Right cardiac atrium (tissue), 5 donors: ENCODE measurements around the gene POLR3H. TPM values are rescaled to one million over a fixed set of nuclear protein-coding genes. Genes with fewer than 3 reads are reported as not detected.

Source experiments
- ATAC-seq, 2 donors: fragments of 200-7000 bp; cut with Tn5 transposase; one replicate each; pipeline versions ENCODE4 v1.8.0 to v1.9.1; 2020; ENCODE audit warnings: moderate library complexity in 2 of 2, mild to moderate bottlenecking in 1 of 2
- DNase-seq, 3 donors: peaks; one replicate each; pipeline ENCODE4 v3.0.0-alpha.2; 2020
- H3K27ac ChIP-seq: one replicate; pipeline ENCODE4 v1.5.1; 2013; ENCODE audit warnings: mild to moderate bottlenecking, low read length, control low read depth, moderate library complexity
- H3K27me3 ChIP-seq: one replicate; pipeline ENCODE4 v1.6.1; 2013; ENCODE audit not compliant: control insufficient read depth, insufficient read depth
- H3K4me1 ChIP-seq: one replicate; pipeline ENCODE4 v1.6.1; 2013; ENCODE audit warnings: low read length; ENCODE audit not compliant: control insufficient read depth, insufficient read depth
- H3K4me3 ChIP-seq: one replicate; pipeline ENCODE4 v1.5.1; 2013; ENCODE audit warnings: low read length, control low read depth
- H3K9me3 ChIP-seq: one replicate; pipeline ENCODE4 v1.6.1; 2013; ENCODE audit warnings: low read length; ENCODE audit not compliant: control insufficient read depth
- WGBS: extraction: QIAGEN DNeasy Blood & Tissue Kit; methylation state at CpG from one replicate; pipeline ENCODE4 v1.1.7; 2013; 5-methylcytosine and 5-hydroxymethylcytosine counted together
- intact Hi-C, 4 donors: fragments of 100-400 bp; cut with DNase I; formaldehyde crosslinking; loops; one replicate each; pipeline versions ENCODE4 v1.11.0 to v1.14.0; 2022 to 2023
- polyA plus RNA-seq: library from polyadenylated mRNA; stranded (reverse); fragments of 200-250 nt; gene quantifications from one replicate; pipeline ENCODE4 v1.2.3, GENCODE V29; 2013
- total RNA-seq, 4 donors: library from RNA; stranded (reverse); fragmentation: NEBNext Ultra II Directional; extraction: Animal tissue kit (Norgen Biotek cat#: 25700); gene quantifications; one replicate each; pipeline ENCODE4 v1.2.1, GENCODE V29; 2021
- donor health status: healthy with polysubstance abuse.
- donor health status: DM: no; HTN: yes; CAD: no.
- donor health status: DM: no; HTN: no; CAD: no.
- donor health status: DM: no; HTN: yes; CAD: no; lungs with severe emphysema.
- donor health status: DM: yes; HTN: yes; CAD: no.

POLR3H gene
- total and polyA plus RNA-seq, 5 donors: 21.0 to 26.7 (median 24.6) TPM

- no peaks in the 10 kb centered on the region for H3K27me3 ChIP-seq
- peak; percentile 4 for ATAC-seq
- peak overlapping the region; percentile 59 for H3K27ac ChIP-seq
- intact Hi-C loops: loop anchor here in 1 of 4 donors (5.0 kb wide), 1 partner anchor 125 kb away; no protein-coding TSS in a partner anchor
- H3K4me1 ChIP-seq: peaks cover 14% of the 10 kb centered on the region
- peak in 2 of 3 donors; percentile 81 to 83 for DNase-seq
- H3K9me3 ChIP-seq: no peaks in the 10 kb centered on the region
- no peak overlapping the region for H3K4me3 ChIP-seq
- 71% methylated on average over 32 of the region's 32 CpGs for WGBS
Measured at GRCh38 chr22:41526830-41527799, 17.2 kb downstream of the POLR3H start.

DNA sequence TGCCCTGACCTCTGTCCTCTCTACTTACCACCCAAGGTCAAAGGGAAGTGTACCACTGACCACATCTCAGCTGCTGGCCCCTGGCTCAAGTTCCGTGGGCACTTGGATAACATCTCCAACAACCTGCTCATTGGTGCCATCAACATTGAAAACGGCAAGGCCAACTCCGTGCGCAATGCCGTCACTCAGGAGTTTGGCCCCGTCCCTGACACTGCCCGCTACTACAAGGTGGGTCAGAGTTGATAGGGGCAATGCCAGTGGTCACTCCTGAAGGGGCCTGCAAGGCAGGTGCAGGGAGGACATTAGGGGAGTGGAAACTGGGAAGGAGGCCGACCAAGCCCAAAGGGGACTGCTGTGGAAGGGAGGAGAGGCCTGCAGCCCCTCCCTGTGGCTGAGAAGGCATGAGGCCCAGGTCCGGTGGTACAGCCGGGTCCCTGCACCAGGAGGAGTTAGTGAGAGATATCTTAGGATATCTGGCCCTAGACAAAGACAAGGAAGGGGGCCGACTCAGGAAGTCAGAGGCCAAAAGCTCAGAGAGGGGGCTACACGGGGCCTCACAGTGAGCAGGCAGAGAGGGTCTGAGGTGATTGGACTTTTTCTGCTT is 17.9 kb downstream of the POLR3H start:
- Histone ChIP-seq H3K27me3 (no peaks in the 10 kb centered on the region), H3K27ac (peak overlapping the region; percentile 59), H3K4me3 (no peak overlapping the region), H3K9me3 (no peaks in the 10 kb centered on the region), H3K4me1 (peaks cover 14% of the 10 kb centered on the region)
- DNase-seq (no peak), ATAC-seq (no peak)
- 67% methylated on average over 12 of the region's 12 CpGs for WGBS
- intact Hi-C loops: loop anchor here in 1 of 4 donors (5.0 kb wide), 1 partner anchor 124 kb away; no protein-coding TSS in a partner anchor

- WGBS: 79% methylated on average over 13 of the region's 13 CpGs
- Histone ChIP-seq H3K27ac (peak overlapping the region; percentile 13), H3K4me1 (peaks cover 14% of the 10 kb centered on the region), H3K27me3 (no peaks in the 10 kb centered on the region), H3K9me3 (no peaks in the 10 kb centered on the region), H3K4me3 (no peak overlapping the region)
- peak in 1 of 2 donors; percentile 1 for ATAC-seq
- DNase-seq: no peak
- intact Hi-C loops: loop anchor here in 1 of 4 donors (5.0 kb wide), 1 partner anchor 123 kb away; no protein-coding TSS in a partner anchor
Measured at GRCh38 chr22:41525450-41526225, 18.6 kb downstream of the POLR3H start.

DNA sequence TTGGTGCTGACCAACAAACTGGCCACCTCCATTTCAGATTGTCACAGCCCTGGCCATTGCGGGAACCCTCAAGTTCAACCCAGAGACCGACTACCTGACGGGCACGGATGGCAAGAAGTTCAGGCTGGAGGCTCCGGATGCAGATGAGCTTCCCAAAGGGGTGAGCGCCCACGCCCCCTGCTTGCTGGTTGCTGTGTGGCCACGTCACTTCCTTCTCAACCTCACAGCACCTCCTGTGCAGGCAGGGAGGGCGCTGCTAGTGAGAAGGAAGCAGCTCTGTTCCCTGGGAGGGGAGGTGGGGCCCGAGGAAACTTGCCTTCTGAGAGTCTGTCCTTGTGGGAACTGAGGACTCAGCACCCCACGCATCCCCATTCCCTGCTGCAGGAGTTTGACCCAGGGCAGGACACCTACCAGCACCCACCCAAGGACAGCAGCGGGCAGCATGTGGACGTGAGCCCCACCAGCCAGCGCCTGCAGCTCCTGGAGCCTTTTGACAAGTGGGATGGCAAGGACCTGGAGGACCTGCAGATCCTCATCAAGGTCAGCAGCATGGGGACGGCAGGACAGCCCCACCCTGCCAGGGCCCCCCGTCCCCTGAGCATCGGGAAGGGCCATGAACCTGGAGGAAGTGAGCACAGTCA is 19.3 kb downstream of the POLR3H start:
- Histone ChIP-seq H3K4me1 (peaks cover 14% of the 10 kb centered on the region), H3K27me3 (no peaks in the 10 kb centered on the region), H3K9me3 (no peaks in the 10 kb centered on the region), H3K4me3 (no peak overlapping the region), H3K27ac (peak overlapping the region; percentile 74)
- ATAC-seq (peak in 1 of 2 donors; percentile 13), DNase-seq (peak in 2 of 3 donors; percentile 70 to 81)
- whole genome bisulfite sequencing: 65% methylated on average over 17 of the region's 17 CpGs
- intact Hi-C loops: loop anchor here in 2 of 4 donors (5.0 kb wide), 1 partner anchor 123 kb away; no protein-coding TSS in a partner anchor

GRCh38 chr22:41524251-41524661 is 20.0 kb downstream of the POLR3H start:
- ATAC-seq (peak; percentile 50 to 54), DNase-seq (peak; percentile 83 to 92 (median 85))
- H3K27ac ChIP-seq: peak overlapping the region; percentile 74
- 38% methylated on average over 13 of the region's 13 CpGs for WGBS
- no peaks in the 10 kb centered on the region for H3K9me3 ChIP-seq
- peaks cover 14% of the 10 kb centered on the region for H3K4me1 ChIP-seq
- no peaks in the 10 kb centered on the region for H3K27me3 ChIP-seq
- intact Hi-C loops: loop anchor here in 1 of 4 donors (5.0 kb wide), 1 partner anchor 122 kb away; no protein-coding TSS in a partner anchor
- H3K4me3 ChIP-seq: no peak overlapping the region

GRCh38 chr22:41523464-41524221 is 20.6 kb downstream of the POLR3H start:
- Histone ChIP-seq H3K27me3 (no peaks in the 10 kb centered on the region), H3K27ac (peak overlapping the region; percentile 74), H3K4me3 (no peak overlapping the region), H3K9me3 (no peaks in the 10 kb centered on the region), H3K4me1 (peaks cover 14% of the 10 kb centered on the region)
- ATAC-seq (peak; percentile 23 to 29), DNase-seq (peak in 2 of 3 donors; percentile 69 to 71)
- intact Hi-C loops: loop anchor here in 1 of 4 donors (5.0 kb wide), 1 partner anchor 121 kb away; no protein-coding TSS in a partner anchor
- 51% methylated on average over 21 of the region's 21 CpGs for WGBS

DNA sequence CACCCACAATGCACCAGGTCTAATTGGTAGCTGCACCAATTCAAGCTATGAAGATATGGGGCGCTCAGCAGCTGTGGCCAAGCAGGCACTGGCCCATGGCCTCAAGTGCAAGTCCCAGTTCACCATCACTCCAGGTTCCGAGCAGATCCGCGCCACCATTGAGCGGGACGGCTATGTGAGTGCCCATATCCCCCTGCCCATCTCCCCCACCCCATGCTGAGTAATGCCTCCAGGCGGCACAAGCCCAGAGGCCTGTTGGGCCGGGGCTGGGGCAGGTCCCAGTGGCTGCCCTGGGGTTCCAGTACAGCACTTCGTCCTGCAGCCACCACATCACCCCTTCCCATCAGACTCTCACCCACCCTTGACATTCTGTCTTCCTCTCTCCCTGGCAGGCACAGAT is 21.5 kb downstream of the POLR3H start:
- Histone ChIP-seq H3K4me3 (no peak overlapping the region), H3K27me3 (no peaks in the 10 kb centered on the region), H3K4me1 (peaks cover 14% of the 10 kb centered on the region), H3K9me3 (no peaks in the 10 kb centered on the region), H3K27ac (peak overlapping the region; percentile 74)
- intact Hi-C loops: loop anchor here in 1 of 4 donors (5.0 kb wide), 1 partner anchor 121 kb away; no protein-coding TSS in a partner anchor
- DNase-seq (peak in 1 of 3 donors; percentile 49), ATAC-seq (no peak)
- 89% methylated on average over 9 of the region's 9 CpGs for WGBS

DNA sequence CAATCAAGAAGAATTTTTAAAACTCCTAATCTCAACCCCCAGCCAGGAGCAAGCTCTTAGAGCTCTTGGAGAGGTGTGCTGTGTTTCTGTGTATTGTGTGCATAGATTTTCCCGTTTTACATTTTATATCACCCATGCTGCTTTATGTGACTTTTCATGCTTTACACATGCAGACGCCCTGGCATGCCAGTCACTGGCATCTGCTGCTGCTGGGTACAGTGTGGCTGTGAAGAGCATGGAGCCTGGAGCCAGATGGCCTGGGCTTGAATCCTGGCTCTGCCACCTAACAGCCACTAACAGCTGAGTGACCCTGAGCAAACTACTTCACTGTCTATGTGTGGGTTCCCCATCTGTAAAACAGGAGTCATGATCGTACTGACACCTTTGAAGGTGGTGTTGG is 23.1 kb downstream of the POLR3H start:
- intact Hi-C loops: loop anchor here in 1 of 4 donors (5.0 kb wide), 1 partner anchor 119 kb away; no protein-coding TSS in a partner anchor
- ATAC-seq (no peak), DNase-seq (peak in 1 of 3 donors; percentile 66)
- no peak overlapping the region for H3K4me3 ChIP-seq
- peaks cover 14% of the 10 kb centered on the region for H3K4me1 ChIP-seq
- no peaks in the 10 kb centered on the region for H3K9me3 ChIP-seq
- H3K27me3 ChIP-seq: no peaks in the 10 kb centered on the region
- WGBS: 65% methylated on average over 3 of the region's 3 CpGs
- no peak overlapping the region for H3K27ac ChIP-seq

DNA sequence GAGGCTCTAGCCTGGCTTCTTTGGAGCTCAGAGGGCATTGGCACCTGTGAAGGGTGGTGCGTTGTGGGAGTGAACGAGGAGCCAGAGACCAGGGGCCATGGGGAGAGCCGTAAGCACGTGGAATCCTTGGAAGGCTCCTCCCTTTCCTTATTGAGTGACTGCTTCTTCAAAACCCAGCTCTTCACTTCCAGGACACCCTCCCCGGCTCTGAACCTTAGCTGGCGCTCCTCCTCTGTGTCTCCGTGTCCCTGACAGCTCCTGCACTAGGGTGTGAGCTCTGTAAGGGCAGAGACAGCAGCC is 26.3 kb downstream of the POLR3H start:
- Histone ChIP-seq H3K27ac (no peak overlapping the region), H3K4me1 (peaks cover 3% of the 10 kb centered on the region), H3K4me3 (no peak overlapping the region), H3K9me3 (no peaks in the 10 kb centered on the region), H3K27me3 (no peaks in the 10 kb centered on the region)
- ATAC-seq (no peak), DNase-seq (peak in 1 of 3 donors; percentile 42)
- 62% methylated on average over 7 of the region's 7 CpGs for WGBS
- intact Hi-C loops: loop anchor here in 3 of 4 donors (5.0 to 10.0 kb wide), 3 partner anchors 46 to 116 kb away; partner anchors contain the start of genes ACO2 (in 1 of the 3) and PHF5A (in 1 of the 3)
